Measurements from ENCODE around the gene CHADL.
"Not testable (repeated sequence)": the region's sequence is repeated elsewhere in the genome, so short reads cannot be mapped to it uniquely, and the experiment has no call there.

Gene CHADL

GRCh38 chr22:41259756-41260155 lies 19.0 kb upstream of the CHADL start:
- H3K27me3 ChIP-seq (ENCODE audit: control insufficient read depth in 5 of 5, insufficient read depth in 4 of 5, low read length in 5 of 5); H3K9ac ChIP-seq (ENCODE audit: low read length in 5 of 5); H3K9me3 ChIP-seq (ENCODE audit: control insufficient read depth in 5 of 5, low read length in 5 of 5); H3K27ac ChIP-seq (ENCODE audit: low read depth, low read length); H3K4me1 ChIP-seq (ENCODE audit: control insufficient read depth in 5 of 5, insufficient read depth in 5 of 5, low read length in 5 of 5); H3K4me3 ChIP-seq (ENCODE audit: low read depth in 1 of 5, low read length in 5 of 5): not testable (repeated sequence)
- H3K36me3 ChIP-seq (ENCODE audit: control insufficient read depth in 5 of 5, insufficient read depth in 5 of 5, low read length in 5 of 5), result peaks cover 0 to 91% (median 78%) of the 10 kb centered on the region in 5 donors

GRCh38 chr22:41257696-41258095 lies 17.0 kb upstream of the CHADL start:
- no peaks in the 10 kb centered on the region for H3K27me3 ChIP-seq (ENCODE audit: control insufficient read depth in 5 of 5, insufficient read depth in 4 of 5, low read length in 5 of 5)
- H3K9me3 ChIP-seq (ENCODE audit: control insufficient read depth in 5 of 5, low read length in 5 of 5), result no peaks in the 10 kb centered on the region
- H3K4me1 ChIP-seq (ENCODE audit: control insufficient read depth in 5 of 5, insufficient read depth in 5 of 5, low read length in 5 of 5), result peaks cover 0 to 2% (median 0%) of the 10 kb centered on the region in 5 donors
- H3K27ac ChIP-seq (ENCODE audit: low read depth, low read length), result no peak overlapping the region
- H3K4me3 ChIP-seq (ENCODE audit: low read depth in 1 of 5, low read length in 5 of 5), result no peak overlapping the region
- H3K36me3 ChIP-seq (ENCODE audit: control insufficient read depth in 5 of 5, insufficient read depth in 5 of 5, low read length in 5 of 5), result peaks cover 0 to 90% (median 74%) of the 10 kb centered on the region in 5 donors
- no peak overlapping the region for H3K9ac ChIP-seq (ENCODE audit: low read length in 5 of 5)

GRCh38 chr22:41256254-41257253 lies 15.8 kb upstream of the CHADL start:
- H3K27ac ChIP-seq (ENCODE audit: low read depth, low read length), result no peak overlapping the region

GRCh38 chr22:41254230-41254629 lies 13.5 kb upstream of the CHADL start:
- Histone ChIP-seq H3K4me1 (ENCODE audit: control insufficient read depth in 5 of 5, insufficient read depth in 5 of 5, low read length in 5 of 5) (peaks cover 0 to 7% (median 0%) of the 10 kb centered on the region in 5 donors), H3K36me3 (ENCODE audit: control insufficient read depth in 5 of 5, insufficient read depth in 5 of 5, low read length in 5 of 5) (peaks cover 0 to 93% (median 79%) of the 10 kb centered on the region in 5 donors), H3K4me3 (ENCODE audit: low read depth in 1 of 5, low read length in 5 of 5) (no peak overlapping the region), H3K9me3 (ENCODE audit: control insufficient read depth in 5 of 5, low read length in 5 of 5) (no peaks in the 10 kb centered on the region), H3K27me3 (ENCODE audit: control insufficient read depth in 5 of 5, insufficient read depth in 4 of 5, low read length in 5 of 5) (no peaks in the 10 kb centered on the region), H3K9ac (ENCODE audit: low read length in 5 of 5) (no peak overlapping the region), H3K27ac (ENCODE audit: low read depth, low read length) (no peak overlapping the region)

More at GRCh38 chr22:41256254-41257253, 15.8 kb upstream of the CHADL start:
- Histone ChIP-seq H3K4me3 (ENCODE audit: low read depth in 1 of 5, low read length in 5 of 5) (no peak overlapping the region), H3K9ac (ENCODE audit: low read length in 5 of 5) (no peak overlapping the region), H3K4me1 (ENCODE audit: control insufficient read depth in 5 of 5, insufficient read depth in 5 of 5, low read length in 5 of 5) (peaks cover 0 to 7% (median 0%) of the 10 kb centered on the region in 5 donors), H3K9me3 (ENCODE audit: control insufficient read depth in 5 of 5, low read length in 5 of 5) (no peaks in the 10 kb centered on the region), H3K36me3 (ENCODE audit: control insufficient read depth in 5 of 5, insufficient read depth in 5 of 5, low read length in 5 of 5) (peaks cover 0 to 88% (median 70%) of the 10 kb centered on the region in 5 donors), H3K27me3 (ENCODE audit: control insufficient read depth in 5 of 5, insufficient read depth in 4 of 5, low read length in 5 of 5) (no peaks in the 10 kb centered on the region)

- Histone ChIP-seq H3K27me3 (ENCODE audit: control insufficient read depth in 5 of 5, insufficient read depth in 4 of 5, low read length in 5 of 5) (no peaks in the 10 kb centered on the region), H3K9me3 (ENCODE audit: control insufficient read depth in 5 of 5, low read length in 5 of 5) (no peaks in the 10 kb centered on the region), H3K36me3 (ENCODE audit: control insufficient read depth in 5 of 5, insufficient read depth in 5 of 5, low read length in 5 of 5) (peaks cover 0 to 93% (median 81%) of the 10 kb centered on the region in 5 donors), H3K4me1 (ENCODE audit: control insufficient read depth in 5 of 5, insufficient read depth in 5 of 5, low read length in 5 of 5) (peaks cover 0 to 23% (median 18%) of the 10 kb centered on the region in 5 donors), H3K4me3 (ENCODE audit: low read depth in 1 of 5, low read length in 5 of 5) (no peak overlapping the region), H3K9ac (ENCODE audit: low read length in 5 of 5) (no peak overlapping the region), H3K27ac (ENCODE audit: low read depth, low read length) (no peak overlapping the region)
These were observed 11.6 kb upstream of the CHADL start for GRCh38 chr22:41252365-41252764.

- Histone ChIP-seq H3K9me3 (ENCODE audit: control insufficient read depth in 5 of 5, low read length in 5 of 5) (no peaks in the 10 kb centered on the region), H3K9ac (ENCODE audit: low read length in 5 of 5) (no peak overlapping the region), H3K36me3 (ENCODE audit: control insufficient read depth in 5 of 5, insufficient read depth in 5 of 5, low read length in 5 of 5) (peaks cover 0 to 91% (median 72%) of the 10 kb centered on the region in 5 donors), H3K27ac (ENCODE audit: low read depth, low read length) (no peak overlapping the region), H3K4me1 (ENCODE audit: control insufficient read depth in 5 of 5, insufficient read depth in 5 of 5, low read length in 5 of 5) (peaks cover 0 to 25% (median 19%) of the 10 kb centered on the region in 5 donors), H3K4me3 (ENCODE audit: low read depth in 1 of 5, low read length in 5 of 5) (no peak overlapping the region), H3K27me3 (ENCODE audit: control insufficient read depth in 5 of 5, insufficient read depth in 4 of 5, low read length in 5 of 5) (no peaks in the 10 kb centered on the region)
These were observed 9.4 kb upstream of the CHADL start for GRCh38 chr22:41250127-41250526.

GRCh38 chr22:41249442-41249841 lies 8.7 kb upstream of the CHADL start:
- H3K4me1 ChIP-seq (ENCODE audit: control insufficient read depth in 5 of 5, insufficient read depth in 5 of 5, low read length in 5 of 5), result peaks cover 0 to 25% (median 19%) of the 10 kb centered on the region in 5 donors
- H3K9ac ChIP-seq (ENCODE audit: low read length in 5 of 5), result no peak overlapping the region
- H3K9me3 ChIP-seq (ENCODE audit: control insufficient read depth in 5 of 5, low read length in 5 of 5), result no peaks in the 10 kb centered on the region
- H3K36me3 ChIP-seq (ENCODE audit: control insufficient read depth in 5 of 5, insufficient read depth in 5 of 5, low read length in 5 of 5), result peaks cover 0 to 88% (median 70%) of the 10 kb centered on the region in 5 donors
- no peak overlapping the region for H3K27ac ChIP-seq (ENCODE audit: low read depth, low read length)
- H3K27me3 ChIP-seq (ENCODE audit: control insufficient read depth in 5 of 5, insufficient read depth in 4 of 5, low read length in 5 of 5), result no peaks in the 10 kb centered on the region
- no peak overlapping the region for H3K4me3 ChIP-seq (ENCODE audit: low read depth in 1 of 5, low read length in 5 of 5)

- Histone ChIP-seq H3K9ac (ENCODE audit: low read length in 5 of 5) (no peak overlapping the region), H3K36me3 (ENCODE audit: control insufficient read depth in 5 of 5, insufficient read depth in 5 of 5, low read length in 5 of 5) (peaks cover 0 to 82% (median 66%) of the 10 kb centered on the region in 5 donors), H3K4me1 (ENCODE audit: control insufficient read depth in 5 of 5, insufficient read depth in 5 of 5, low read length in 5 of 5) (peaks cover 0 to 25% (median 19%) of the 10 kb centered on the region in 5 donors), H3K27ac (ENCODE audit: low read depth, low read length) (no peak overlapping the region), H3K4me3 (ENCODE audit: low read depth in 1 of 5, low read length in 5 of 5) (no peak overlapping the region), H3K9me3 (ENCODE audit: control insufficient read depth in 5 of 5, low read length in 5 of 5) (no peaks in the 10 kb centered on the region), H3K27me3 (ENCODE audit: control insufficient read depth in 5 of 5, insufficient read depth in 4 of 5, low read length in 5 of 5) (no peaks in the 10 kb centered on the region)
These were observed 8.0 kb upstream of the CHADL start for GRCh38 chr22:41248758-41249157.

- Histone ChIP-seq H3K27ac (ENCODE audit: low read depth, low read length) (no peak overlapping the region), H3K9ac (ENCODE audit: low read length in 5 of 5) (no peak overlapping the region), H3K36me3 (ENCODE audit: control insufficient read depth in 5 of 5, insufficient read depth in 5 of 5, low read length in 5 of 5) (peaks cover 0 to 77% (median 64%) of the 10 kb centered on the region in 5 donors), H3K27me3 (ENCODE audit: control insufficient read depth in 5 of 5, insufficient read depth in 4 of 5, low read length in 5 of 5) (no peaks in the 10 kb centered on the region), H3K9me3 (ENCODE audit: control insufficient read depth in 5 of 5, low read length in 5 of 5) (no peaks in the 10 kb centered on the region), H3K4me1 (ENCODE audit: control insufficient read depth in 5 of 5, insufficient read depth in 5 of 5, low read length in 5 of 5) (peaks cover 0 to 25% (median 19%) of the 10 kb centered on the region in 5 donors), H3K4me3 (ENCODE audit: low read depth in 1 of 5, low read length in 5 of 5) (no peak overlapping the region)
These were observed 7.6 kb upstream of the CHADL start for GRCh38 chr22:41248314-41248713.

- no peak overlapping the region for H3K27ac ChIP-seq (ENCODE audit: low read depth, low read length)
- peaks cover 0 to 24% (median 19%) of the 10 kb centered on the region in 5 donors for H3K4me1 ChIP-seq (ENCODE audit: control insufficient read depth in 5 of 5, insufficient read depth in 5 of 5, low read length in 5 of 5)
- no peaks in the 10 kb centered on the region for H3K9me3 ChIP-seq (ENCODE audit: control insufficient read depth in 5 of 5, low read length in 5 of 5)
- no peak overlapping the region for H3K9ac ChIP-seq (ENCODE audit: low read length in 5 of 5)
- H3K27me3 ChIP-seq (ENCODE audit: control insufficient read depth in 5 of 5, insufficient read depth in 4 of 5, low read length in 5 of 5), result no peaks in the 10 kb centered on the region
- peaks cover 0 to 71% (median 58%) of the 10 kb centered on the region in 5 donors for H3K36me3 ChIP-seq (ENCODE audit: control insufficient read depth in 5 of 5, insufficient read depth in 5 of 5, low read length in 5 of 5)
- H3K4me3 ChIP-seq (ENCODE audit: low read depth in 1 of 5, low read length in 5 of 5), result no peak overlapping the region
These were observed 7.0 kb upstream of the CHADL start for GRCh38 chr22:41247703-41248102.
